MM.1S (cell line): Measurements from ENCODE around the gene TGFB2.

ENCODE experiments used
- DNase-seq: peaks from one replicate; pipeline ENCODE4 v3.0.0-alpha.2; 2015
- H2AFZ ChIP-seq: fragments of 300-600 bp; sonication (generic); 2 replicates; pipeline ENCODE4 v1.6.0; 2016; ENCODE audit warnings: antibody characterized with exemption, low read length
- H3F3A ChIP-seq: fragments of 300-600 bp; sonication (generic); 2 replicates; pipeline ENCODE4 v1.6.1; 2016; ENCODE audit warnings: mild to moderate bottlenecking, antibody characterized with exemption, low read length, moderate library complexity, mixed read lengths; ENCODE audit not compliant: insufficient read depth
- H3K27ac ChIP-seq: fragments of 300-600 bp; sonication (generic); 2 replicates; pipeline ENCODE4 v1.5.1; 2016; ENCODE audit warnings: mild to moderate bottlenecking, low read length
- H3K27me3 ChIP-seq: fragments of 300-600 bp; sonication (generic); replicated peaks from 2 replicates; pipeline ENCODE4 v1.6.0; 2016; ENCODE audit warnings: low read length; ENCODE audit not compliant: insufficient read depth
- H3K36me3 ChIP-seq: fragments of 300-600 bp; sonication (generic); replicated peaks from 2 replicates; pipeline ENCODE4 v1.6.1; 2016; ENCODE audit warnings: mild to moderate bottlenecking, low read length, mixed read lengths; ENCODE audit not compliant: insufficient read depth
- H3K4me1 ChIP-seq: fragments of 300-600 bp; sonication (generic); 2 replicates; pipeline ENCODE4 v1.6.1; 2016; ENCODE audit warnings: low read length, mixed read lengths
- H3K4me2 ChIP-seq: fragments of 300-600 bp; sonication (generic); 2 replicates; pipeline ENCODE4 v1.6.0; 2016; ENCODE audit warnings: low read depth, low read length
- H3K4me3 ChIP-seq: fragments of 300-600 bp; sonication (generic); 2 replicates; pipeline ENCODE4 v1.5.1; 2016; ENCODE audit warnings: low read length, mixed read lengths
- H3K79me2 ChIP-seq: fragments of 300-600 bp; sonication (generic); 2 replicates; pipeline ENCODE4 v1.6.1; 2016; ENCODE audit warnings: mixed run types, low read length, mixed read lengths
- H3K9ac ChIP-seq: fragments of 300-600 bp; sonication (generic); 2 replicates; pipeline ENCODE4 v1.6.1; 2016; ENCODE audit warnings: low read length, mixed read lengths
- H3K9me2 ChIP-seq: fragments of 300-600 bp; sonication (generic); replicated peaks from 2 replicates; pipeline ENCODE4 v1.6.1; 2016; ENCODE audit warnings: mild to moderate bottlenecking, low read length, mixed read lengths; ENCODE audit not compliant: insufficient read depth
- H3K9me3 ChIP-seq: fragments of 300-600 bp; sonication (generic); replicated peaks from 2 replicates; pipeline ENCODE4 v1.6.1; 2016; ENCODE audit warnings: mild to moderate bottlenecking, low read length, mixed read lengths; ENCODE audit not compliant: insufficient read depth
- H4K20me1 ChIP-seq: fragments of 300-600 bp; sonication (generic); 2 replicates; pipeline ENCODE4 v1.6.1; 2016; ENCODE audit warnings: mild to moderate bottlenecking, low read length, moderate library complexity, mixed read lengths; ENCODE audit not compliant: insufficient read depth
- CTCF ChIP-seq: fragments of 300-600 bp; sonication (generic); IDR thresholded peaks from 2 replicates; pipeline ENCODE4 v1.5.1; 2016; ENCODE audit warnings: antibody characterized with exemption, low read length, mixed read lengths
- EZH2 ChIP-seq: fragments of 300-600 bp; sonication (generic); optimal IDR thresholded peaks from 2 replicates; pipeline ENCODE3; 2017; ENCODE audit warnings: low read depth, mild to moderate bottlenecking, antibody characterized with exemption, low read length, mixed read lengths
- EZH2phosphoT487 ChIP-seq: fragments of 300-600 bp; sonication (generic); IDR thresholded peaks from 2 replicates; pipeline ENCODE4 v1.6.1; 2018; ENCODE audit warnings: antibody characterized with exemption, low read length

The TGFB2 gene

DNA sequence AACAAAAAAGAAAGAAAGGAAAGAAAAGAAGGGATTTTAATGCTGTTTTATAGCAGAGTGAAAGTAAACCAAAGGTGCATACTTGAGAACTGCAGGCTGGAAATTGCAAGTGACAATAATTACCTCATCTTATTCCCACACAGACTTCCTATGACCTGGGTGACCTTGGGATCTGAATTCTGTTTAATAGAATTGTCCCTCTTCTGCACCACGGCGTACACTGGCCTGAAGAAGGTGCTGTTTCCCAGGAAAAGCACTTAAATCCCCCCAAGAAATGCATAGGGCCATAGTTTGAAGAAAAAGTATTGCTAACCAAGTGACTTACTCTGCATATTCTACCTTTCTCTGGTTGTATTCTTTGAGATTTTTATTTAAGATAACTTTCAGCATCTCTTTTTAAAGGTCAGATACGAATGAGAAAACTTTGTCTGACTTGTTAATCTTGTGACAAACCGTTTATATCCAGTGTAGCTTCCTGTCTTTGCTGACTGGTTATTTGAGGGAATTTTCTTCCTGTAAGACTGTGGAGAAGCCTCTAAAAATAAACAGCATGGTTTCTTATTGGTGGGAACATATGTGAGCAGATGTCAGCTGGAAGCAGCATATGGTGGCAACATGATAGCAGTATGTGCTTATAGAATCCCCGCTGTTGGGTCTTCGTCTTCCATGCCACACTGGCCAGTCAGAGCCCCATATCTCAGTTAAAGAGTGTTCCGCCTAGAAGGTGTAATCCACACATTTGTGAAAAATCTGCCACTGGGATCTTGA is 16.3 kb downstream of the TGFB2 start:
- no peak overlapping the region for H3K9ac ChIP-seq
- H3K27me3 ChIP-seq = no peaks in the 10 kb centered on the region
- H3K4me2 ChIP-seq = no peak overlapping the region
- TF ChIP-seq CTCF (peak; percentile 69), EZH2 (no peak)
- no peaks in the 10 kb centered on the region for H3K9me3 ChIP-seq
- H3K27ac ChIP-seq = no peak overlapping the region
- peak; percentile 29 for DNase-seq
- H4K20me1 ChIP-seq = no peaks in the 10 kb centered on the region
- no peaks in the 10 kb centered on the region for H3K79me2 ChIP-seq
- no peaks in the 10 kb centered on the region for H3K9me2 ChIP-seq
- H3K36me3 ChIP-seq = no peaks in the 10 kb centered on the region
- H3K4me3 ChIP-seq = no peak overlapping the region
- H3K4me1 ChIP-seq = no peaks in the 10 kb centered on the region
- H3F3A ChIP-seq = no peaks in the 10 kb centered on the region
- H2AFZ ChIP-seq = no peak overlapping the region

DNA sequence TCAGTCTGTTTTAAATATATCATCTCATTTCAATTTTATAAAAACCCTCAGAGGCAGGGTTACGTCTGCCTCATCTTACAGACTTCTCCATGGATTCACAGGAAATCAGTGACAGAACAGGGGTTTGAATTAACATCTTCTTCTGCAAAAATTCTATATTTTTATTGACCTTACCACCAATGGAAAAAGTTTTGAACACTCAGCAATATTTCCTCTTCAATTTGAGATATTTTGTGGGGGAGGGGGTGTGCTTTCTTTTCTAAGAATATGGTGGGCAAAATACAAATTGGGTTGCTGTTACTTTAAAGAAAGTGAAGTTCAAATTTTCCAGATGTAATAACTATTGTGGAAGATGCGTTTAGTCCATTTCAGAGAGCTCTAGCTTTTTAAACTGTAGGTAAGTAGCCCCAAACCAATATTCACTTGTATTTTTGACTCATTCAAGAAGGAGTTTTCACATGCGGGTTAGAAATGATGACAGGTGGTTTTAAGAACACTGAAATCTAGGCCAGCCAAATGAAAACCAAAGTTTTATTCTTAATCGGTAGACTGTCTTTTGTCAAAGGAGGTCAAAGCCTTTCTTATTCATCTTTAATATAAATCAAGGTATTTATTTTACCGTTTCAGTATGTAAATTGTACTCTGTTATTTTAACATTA is 17.4 kb downstream of the TGFB2 start:
- H3K79me2 ChIP-seq = no peaks in the 10 kb centered on the region

DNA sequence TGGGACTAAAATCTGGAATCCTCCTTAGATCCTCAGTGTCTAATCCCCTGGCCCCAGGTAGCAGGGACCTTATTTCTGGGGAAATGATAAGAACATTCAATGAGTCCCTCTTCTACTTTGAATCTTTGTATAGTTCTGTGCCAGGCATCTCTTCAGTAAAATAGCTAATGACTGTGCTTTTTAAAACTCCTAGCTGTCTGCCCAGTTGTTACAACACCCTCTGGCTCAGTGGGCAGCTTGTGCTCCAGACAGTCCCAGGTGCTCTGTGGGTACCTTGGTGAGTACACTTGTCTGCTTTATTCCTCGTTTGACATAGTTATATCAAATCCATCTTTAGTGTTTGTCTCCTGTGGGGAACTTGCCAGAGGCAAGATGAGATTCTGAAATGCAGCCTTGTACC is 18.0 kb downstream of the TGFB2 start:
- no peak for TF ChIP-seq CTCF
- TF ChIP-seq EZH2 = no peak
- H3K79me2 ChIP-seq = no peaks in the 10 kb centered on the region
- H3K27me3 ChIP-seq = no peaks in the 10 kb centered on the region
- H3K9me2 ChIP-seq = no peaks in the 10 kb centered on the region
- H3K4me1 ChIP-seq = no peaks in the 10 kb centered on the region
- no peak overlapping the region for H3K9ac ChIP-seq
- no peaks in the 10 kb centered on the region for H3K9me3 ChIP-seq
- H3K36me3 ChIP-seq = no peaks in the 10 kb centered on the region
- H2AFZ ChIP-seq = no peak overlapping the region
- no peaks in the 10 kb centered on the region for H3F3A ChIP-seq
- no peak overlapping the region for H3K4me3 ChIP-seq
- H3K4me2 ChIP-seq = no peak overlapping the region
- no peak overlapping the region for H3K27ac ChIP-seq
- no peak for DNase-seq
- no peaks in the 10 kb centered on the region for H4K20me1 ChIP-seq

More for the DNA sequence above, 17.4 kb downstream of the TGFB2 start:
- Histone ChIP-seq H3K4me3 (no peak overlapping the region), H3K9me3 (no peaks in the 10 kb centered on the region), H3K36me3 (no peaks in the 10 kb centered on the region), H2AFZ (no peak overlapping the region), H3K9ac (no peak overlapping the region), H3F3A (no peaks in the 10 kb centered on the region), H4K20me1 (no peaks in the 10 kb centered on the region), H3K9me2 (no peaks in the 10 kb centered on the region), H3K4me2 (no peak overlapping the region), H3K4me1 (no peaks in the 10 kb centered on the region), H3K27me3 (no peaks in the 10 kb centered on the region), H3K27ac (no peak overlapping the region)
- DNase-seq = no peak
- no peak for TF ChIP-seq CTCF
- TF ChIP-seq EZH2phosphoT487 = no peak
- no peak for TF ChIP-seq EZH2
